IMR-90 (cell line): ENCODE measurements around the gene PARVB.

Experiments used
- BHLHE40 ChIP-seq: fragments of 150-350 bp; IDR thresholded peaks from 2 replicates; pipeline ENCODE4 v1.6.1; 2016; ENCODE audit warnings: mild to moderate bottlenecking, low read depth, low read length
- CEBPB ChIP-seq: IDR thresholded peaks from 2 replicates; pipeline ENCODE4 v1.6.1; 2012; ENCODE audit warnings: low read depth, low read length, improper control_type of control experiment
- CHD1 ChIP-seq: IDR thresholded peaks from 2 replicates; pipeline ENCODE4 v1.6.1; 2012; ENCODE audit warnings: low read depth, low read length, improper control_type of control experiment
- CTCF ChIP-seq: conservative IDR thresholded peaks from 2 replicates; pipeline ENCODE4 v1.5.1; 2012; ENCODE audit warnings: mild to moderate bottlenecking, low read depth, low read length, improper control_type of control experiment
- MAFK ChIP-seq: IDR thresholded peaks from 2 replicates; pipeline ENCODE4 v1.6.1; 2012; ENCODE audit warnings: low read depth, low read length, improper control_type of control experiment
- MAZ ChIP-seq: IDR thresholded peaks from 2 replicates; pipeline ENCODE4 v1.6.1; 2012; ENCODE audit warnings: low read depth, mild to moderate bottlenecking, low read length, improper control_type of control experiment, moderate library complexity, borderline replicate concordance
- MXI1 ChIP-seq: IDR thresholded peaks from 2 replicates; pipeline ENCODE4 v1.6.1; 2012; ENCODE audit warnings: low read depth, mild to moderate bottlenecking, low read length, moderate library complexity, borderline replicate concordance
- NFE2L2 ChIP-seq: fragments of 150-350 bp; IDR thresholded peaks from 2 replicates; pipeline ENCODE4 v1.6.1; 2016; ENCODE audit warnings: low read depth, mild to moderate bottlenecking, low read length
- POLR2A ChIP-seq: IDR thresholded peaks from 2 replicates; pipeline ENCODE4 v1.6.1; 2012; ENCODE audit warnings: mild to moderate bottlenecking, low read depth, low read length
- RAD21 ChIP-seq: IDR thresholded peaks from 2 replicates; pipeline ENCODE4 v1.6.1; 2012; ENCODE audit warnings: low read length, improper control_type of control experiment
- RFX5 ChIP-seq: IDR thresholded peaks from 2 replicates; pipeline ENCODE4 v1.8.0; 2012; ENCODE audit warnings: low read depth, mild to moderate bottlenecking, low read length, moderate library complexity
- SMC3 ChIP-seq: fragments of 150-350 bp; IDR thresholded peaks from 2 replicates; pipeline ENCODE4 v1.6.1; 2016; ENCODE audit warnings: low read depth, mild to moderate bottlenecking, antibody characterized with exemption, low read length, moderate library complexity
- USF2 ChIP-seq: fragments of 150-350 bp; IDR thresholded peaks from 2 replicates; pipeline ENCODE4 v1.6.1; 2017; ENCODE audit warnings: mild to moderate bottlenecking, antibody characterized with exemption, low read length, low read depth

DNA sequence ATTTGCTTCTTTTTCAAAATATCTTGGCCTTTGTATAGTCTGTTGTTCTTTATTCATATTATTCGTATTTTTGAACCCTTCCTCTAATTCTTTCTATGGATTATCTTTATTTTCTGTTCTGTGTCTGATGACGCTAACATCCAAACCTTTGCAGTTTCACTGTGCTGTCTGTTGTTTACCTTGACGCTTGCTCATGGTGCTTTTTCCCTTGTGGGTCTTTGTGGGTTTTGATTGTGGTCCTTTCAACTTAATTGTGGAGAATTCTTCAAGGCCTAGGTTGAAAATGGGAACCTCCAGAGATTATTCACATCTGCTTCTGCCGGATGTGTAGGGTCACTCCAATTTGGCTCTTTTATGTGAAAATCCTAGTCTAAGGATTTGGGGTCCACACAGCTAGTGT is 191.2 kb downstream of the PARVB start:
- TF ChIP-seq CTCF (no peak), CEBPB (no peak), MAFK (no peak), MXI1 (no peak), POLR2A (no peak), RAD21 (no peak), NFE2L2 (no peak), USF2 (no peak), SMC3 (no peak), RFX5 (no peak), BHLHE40 (no peak), CHD1 (no peak), MAZ (no peak)
